MM.1S (cell line): ENCODE results near the gene WDFY2.

ENCODE experiments used
- EZH2 ChIP-seq: fragments of 300-600 bp; sonication (generic); optimal IDR thresholded peaks from 2 replicates; pipeline ENCODE3; 2017; ENCODE audit warnings: low read depth, mild to moderate bottlenecking, antibody characterized with exemption, low read length, mixed read lengths
- EZH2phosphoT487 ChIP-seq: fragments of 300-600 bp; sonication (generic); IDR thresholded peaks from 2 replicates; pipeline ENCODE4 v1.6.1; 2018; ENCODE audit warnings: antibody characterized with exemption, low read length
- TF ChIP-seq, protein P1 (sequence below): fragments of 300-600 bp; sonication (generic); IDR thresholded peaks from 2 replicates; pipeline ENCODE4 v1.5.1; 2016; ENCODE audit warnings: antibody characterized with exemption, low read length, mixed read lengths

DNA sequence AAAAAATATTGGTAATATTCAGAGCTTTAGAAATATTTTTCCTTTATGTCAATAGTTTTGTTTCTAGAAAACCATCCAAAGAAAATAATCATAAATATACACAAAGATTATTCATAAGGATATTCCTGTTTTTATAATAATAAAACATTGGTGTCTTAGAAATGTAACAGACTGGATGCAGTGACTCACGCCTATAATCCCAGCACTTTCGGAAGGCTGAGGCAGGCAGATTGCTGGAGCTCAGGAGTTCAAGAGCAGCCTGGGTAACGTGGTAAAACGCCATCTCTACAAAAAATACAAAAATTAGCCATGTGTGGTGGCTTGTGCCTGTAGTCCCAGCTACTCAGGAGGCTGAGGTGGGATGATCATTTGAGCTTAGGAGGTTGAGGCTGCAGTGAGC is 112.9 kb downstream of the WDFY2 start:
- TF ChIP-seq EZH2phosphoT487 (no peak), EZH2 (no peak)
- TF ChIP-seq, protein P1, sequence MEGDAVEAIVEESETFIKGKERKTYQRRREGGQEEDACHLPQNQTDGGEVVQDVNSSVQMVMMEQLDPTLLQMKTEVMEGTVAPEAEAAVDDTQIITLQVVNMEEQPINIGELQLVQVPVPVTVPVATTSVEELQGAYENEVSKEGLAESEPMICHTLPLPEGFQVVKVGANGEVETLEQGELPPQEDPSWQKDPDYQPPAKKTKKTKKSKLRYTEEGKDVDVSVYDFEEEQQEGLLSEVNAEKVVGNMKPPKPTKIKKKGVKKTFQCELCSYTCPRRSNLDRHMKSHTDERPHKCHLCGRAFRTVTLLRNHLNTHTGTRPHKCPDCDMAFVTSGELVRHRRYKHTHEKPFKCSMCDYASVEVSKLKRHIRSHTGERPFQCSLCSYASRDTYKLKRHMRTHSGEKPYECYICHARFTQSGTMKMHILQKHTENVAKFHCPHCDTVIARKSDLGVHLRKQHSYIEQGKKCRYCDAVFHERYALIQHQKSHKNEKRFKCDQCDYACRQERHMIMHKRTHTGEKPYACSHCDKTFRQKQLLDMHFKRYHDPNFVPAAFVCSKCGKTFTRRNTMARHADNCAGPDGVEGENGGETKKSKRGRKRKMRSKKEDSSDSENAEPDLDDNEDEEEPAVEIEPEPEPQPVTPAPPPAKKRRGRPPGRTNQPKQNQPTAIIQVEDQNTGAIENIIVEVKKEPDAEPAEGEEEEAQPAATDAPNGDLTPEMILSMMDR = no peak
